Smooth muscle cell (in vitro differentiated cells): ENCODE results near the gene NHERF2. TPM values are rescaled to one million over a fixed set of nuclear protein-coding genes. Genes with fewer than 3 reads are reported as not detected.

ENCODE experiments used
- DNase-seq: peaks from one replicate; lab custom pipeline; 2025; ENCODE audit not compliant: unreplicated experiment; lab: John Stamatoyannopoulos, UW
- H2AFZ ChIP-seq: fragments of 200-600 bp; sonication (generic); 2 replicates; pipeline ENCODE4 v1.6.0; 2016; ENCODE audit warnings: antibody characterized with exemption, low read depth, mild to moderate bottlenecking
- H3F3A ChIP-seq: fragments of 200-600 bp; sonication (generic); 2 replicates; pipeline ENCODE4 v1.6.0; 2017; ENCODE audit warnings: antibody characterized with exemption, low read depth
- H3K27ac ChIP-seq: fragments of 200-600 bp; sonication (generic); 2 replicates; pipeline ENCODE4 v1.5.1; 2016; ENCODE audit warnings: low read depth, mild to moderate bottlenecking
- H3K27me3 ChIP-seq: fragments of 200-600 bp; sonication (generic); 2 replicates; pipeline ENCODE4 v1.6.1; 2016; ENCODE audit warnings: low read depth, mild to moderate bottlenecking
- H3K36me3 ChIP-seq: fragments of 200-600 bp; sonication (generic); 2 replicates; pipeline ENCODE4 v1.5.1; 2016; ENCODE audit warnings: low read depth
- H3K4me1 ChIP-seq: fragments of 200-600 bp; sonication (generic); 2 replicates; pipeline ENCODE4 v1.5.1; 2016; ENCODE audit warnings: low read depth
- H3K4me2 ChIP-seq: fragments of 200-600 bp; sonication (generic); 2 replicates; pipeline ENCODE4 v1.6.0; 2016; ENCODE audit warnings: mild to moderate bottlenecking
- H3K4me3 ChIP-seq: fragments of 200-600 bp; sonication (generic); 2 replicates; pipeline ENCODE4 v1.5.1; 2016; ENCODE audit warnings: mild to moderate bottlenecking
- H3K79me2 ChIP-seq: fragments of 200-600 bp; sonication (generic); 2 replicates; pipeline ENCODE4 v1.6.0; 2016; ENCODE audit warnings: low read depth, mild to moderate bottlenecking
- H3K9ac ChIP-seq: fragments of 200-600 bp; sonication (generic); 2 replicates; pipeline ENCODE4 v1.6.0; 2016; ENCODE audit warnings: low read depth
- H3K9me3 ChIP-seq: fragments of 200-600 bp; sonication (generic); replicated peaks from 2 replicates; pipeline ENCODE4 v1.5.1; 2016; ENCODE audit warnings: low read depth
- H4K20me1 ChIP-seq: fragments of 200-600 bp; sonication (generic); 2 replicates; pipeline ENCODE4 v1.6.0; 2016; ENCODE audit warnings: low read depth
- WGBS: methylation state at CpG from one replicate; pipeline ENCODE4 v1.1.7; 2016; ENCODE audit warnings: low lambda C conversion rate; 5-methylcytosine and 5-hydroxymethylcytosine counted together
- polyA plus RNA-seq: library from polyadenylated mRNA; unstranded; fragments of >200 nt; fragmentation: Nextera tagmentation; extraction: Ambion mirVana; gene quantifications from 2 replicates; pipeline ENCODE4 v1.2.1, GENCODE V29; 2016
- total RNA-seq: library from RNA; depleted of rRNA; stranded (reverse); fragments of >200 nt; gene quantifications from 2 replicates; pipeline ENCODE4 v1.2.3, GENCODE V29; 2014
- TF ChIP-seq, protein P1 (sequence below): fragments of 200-600 bp; sonication (generic); IDR thresholded peaks from 2 replicates; pipeline ENCODE4 v1.5.1; 2017; ENCODE audit warnings: borderline replicate concordance, mild to moderate bottlenecking, antibody characterized with exemption; ENCODE audit not compliant: insufficient read depth, poor library complexity, severe bottlenecking

The NHERF2 gene
- total and polyA plus RNA-seq, 2 experiments from 2014 or later, result 14.4 to 40.2 TPM

DNA sequence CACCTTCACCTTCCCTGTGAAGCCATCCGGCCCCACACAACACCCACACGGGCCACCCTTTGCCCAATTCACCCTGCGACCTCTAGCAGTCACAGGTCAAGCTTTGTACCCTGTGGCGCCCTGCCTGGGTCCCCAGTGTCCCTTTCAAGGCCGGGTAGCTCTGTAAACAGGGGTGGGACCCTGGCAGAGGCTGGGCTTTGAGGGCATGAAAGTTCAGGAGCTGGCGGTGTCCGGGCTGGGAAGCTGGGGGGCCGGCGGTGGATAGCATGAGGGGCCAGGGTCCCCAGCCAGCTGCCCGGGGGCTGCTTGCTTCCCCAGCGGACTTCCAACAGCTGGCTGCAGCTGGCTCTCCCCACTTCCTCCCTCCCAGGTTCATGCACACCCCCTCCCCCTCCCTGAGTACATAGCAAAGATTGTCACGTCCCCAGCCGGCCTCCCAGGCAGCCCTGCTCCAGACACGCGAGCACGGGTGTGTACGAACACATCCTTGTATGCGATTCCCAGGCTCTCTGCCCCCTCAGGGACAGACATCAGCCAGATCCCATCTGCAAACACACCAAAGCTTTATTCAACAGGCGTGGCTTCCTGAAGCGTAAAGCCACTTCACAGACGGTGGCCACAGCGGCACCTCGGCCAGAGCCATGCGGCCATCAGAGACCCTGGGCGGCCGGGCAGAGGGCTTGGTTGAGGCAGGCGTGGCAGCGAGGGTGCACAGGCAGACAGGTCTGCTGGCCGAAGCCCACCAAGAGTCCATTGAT lies 12.8 kb downstream of the NHERF2 start:
- DNase-seq, result peak; percentile 68
- peak overlapping the region; percentile 90 for H3K27ac ChIP-seq
- H3K4me1 ChIP-seq, result peaks cover 16% of the 10 kb centered on the region
- no peak overlapping the region for H2AFZ ChIP-seq
- TF ChIP-seq, protein P1, sequence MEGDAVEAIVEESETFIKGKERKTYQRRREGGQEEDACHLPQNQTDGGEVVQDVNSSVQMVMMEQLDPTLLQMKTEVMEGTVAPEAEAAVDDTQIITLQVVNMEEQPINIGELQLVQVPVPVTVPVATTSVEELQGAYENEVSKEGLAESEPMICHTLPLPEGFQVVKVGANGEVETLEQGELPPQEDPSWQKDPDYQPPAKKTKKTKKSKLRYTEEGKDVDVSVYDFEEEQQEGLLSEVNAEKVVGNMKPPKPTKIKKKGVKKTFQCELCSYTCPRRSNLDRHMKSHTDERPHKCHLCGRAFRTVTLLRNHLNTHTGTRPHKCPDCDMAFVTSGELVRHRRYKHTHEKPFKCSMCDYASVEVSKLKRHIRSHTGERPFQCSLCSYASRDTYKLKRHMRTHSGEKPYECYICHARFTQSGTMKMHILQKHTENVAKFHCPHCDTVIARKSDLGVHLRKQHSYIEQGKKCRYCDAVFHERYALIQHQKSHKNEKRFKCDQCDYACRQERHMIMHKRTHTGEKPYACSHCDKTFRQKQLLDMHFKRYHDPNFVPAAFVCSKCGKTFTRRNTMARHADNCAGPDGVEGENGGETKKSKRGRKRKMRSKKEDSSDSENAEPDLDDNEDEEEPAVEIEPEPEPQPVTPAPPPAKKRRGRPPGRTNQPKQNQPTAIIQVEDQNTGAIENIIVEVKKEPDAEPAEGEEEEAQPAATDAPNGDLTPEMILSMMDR, result no peak
- no peaks in the 10 kb centered on the region for H3K79me2 ChIP-seq
- WGBS, result 37% methylated on average over 27 of the region's 29 CpGs
- no peaks in the 10 kb centered on the region for H3F3A ChIP-seq
- no peaks in the 10 kb centered on the region for H4K20me1 ChIP-seq
- H3K36me3 ChIP-seq, result no peaks in the 10 kb centered on the region
- peak overlapping the region; percentile 70 for H3K9ac ChIP-seq
- H3K9me3 ChIP-seq, result no peaks in the 10 kb centered on the region
- H3K4me3 ChIP-seq, result no peak overlapping the region
- peak overlapping the region; percentile 73 for H3K4me2 ChIP-seq
- H3K27me3 ChIP-seq, result no peaks in the 10 kb centered on the region

GRCh38 chr16:2040041-2040786 lies 13.5 kb downstream of the NHERF2 start:
- DNase-seq, result no peak
- Histone ChIP-seq H3K9me3 (no peaks in the 10 kb centered on the region), H2AFZ (no peak overlapping the region), H3K36me3 (no peaks in the 10 kb centered on the region), H3K79me2 (no peaks in the 10 kb centered on the region), H3K27me3 (no peaks in the 10 kb centered on the region), H3F3A (no peaks in the 10 kb centered on the region), H3K9ac (no peak overlapping the region), H3K27ac (peak overlapping the region; percentile 90), H4K20me1 (no peaks in the 10 kb centered on the region), H3K4me2 (peak overlapping the region; percentile 71), H3K4me1 (peaks cover 15% of the 10 kb centered on the region), H3K4me3 (no peak overlapping the region)
- TF ChIP-seq, protein P1, result no peak
- 88% methylated on average over 22 of the region's 24 CpGs for WGBS

DNA sequence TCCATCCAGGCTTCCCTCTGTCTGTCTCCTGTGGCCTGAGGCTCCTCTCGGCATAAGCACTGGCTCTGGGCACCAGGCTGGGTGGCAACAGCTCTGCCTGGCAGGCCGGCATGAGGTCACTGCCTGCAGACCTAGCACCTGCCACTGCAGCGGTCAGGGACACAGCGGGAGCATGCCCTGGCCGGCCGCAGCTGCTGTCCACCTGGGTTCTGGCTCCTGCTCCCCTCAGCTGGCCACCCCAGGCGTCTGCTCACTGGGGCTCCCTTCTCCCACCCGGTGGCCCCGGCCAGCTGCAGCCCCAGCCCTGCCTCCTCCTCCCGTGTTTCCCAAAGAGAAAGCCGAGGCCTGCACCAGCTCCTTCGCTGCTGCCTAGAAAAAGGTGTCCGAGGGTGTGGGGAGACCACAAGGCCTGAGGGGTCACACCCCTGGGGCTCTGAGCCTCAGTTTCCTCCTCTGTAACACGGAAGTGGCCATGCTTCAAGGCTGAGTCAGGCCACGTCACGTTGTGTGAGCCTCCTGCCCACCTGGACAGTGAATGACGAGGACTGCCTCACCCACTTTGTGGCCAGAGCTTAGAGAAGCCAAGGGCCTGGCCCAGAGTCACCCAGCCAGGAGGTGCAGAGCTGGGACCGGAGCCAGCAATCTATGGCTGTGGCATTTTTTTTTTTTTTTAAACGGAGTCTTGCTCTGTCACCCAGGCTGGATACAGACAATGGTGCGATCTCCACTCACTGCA lies 14.3 kb downstream of the NHERF2 start:
- no peaks in the 10 kb centered on the region for H3K27me3 ChIP-seq
- H3K4me3 ChIP-seq, result no peak overlapping the region
- no peaks in the 10 kb centered on the region for H4K20me1 ChIP-seq
- no peaks in the 10 kb centered on the region for H3F3A ChIP-seq
- no peaks in the 10 kb centered on the region for H3K9me3 ChIP-seq
- 95% methylated on average over 20 of the region's 20 CpGs for WGBS
- H3K9ac ChIP-seq, result no peak overlapping the region
- TF ChIP-seq, protein P1, result no peak
- H3K79me2 ChIP-seq, result no peaks in the 10 kb centered on the region
- peak overlapping the region; percentile 90 for H3K27ac ChIP-seq
- peaks cover 8% of the 10 kb centered on the region for H3K4me1 ChIP-seq
- H2AFZ ChIP-seq, result no peak overlapping the region
- no peak overlapping the region for H3K4me2 ChIP-seq
- no peaks in the 10 kb centered on the region for H3K36me3 ChIP-seq
- DNase-seq, result no peak
